T-helper 2 cell treated with Interferon-gamma antibody and Interleukin-4, amounts not matched to agents 5 μg/mL and 100 μg/mL, for 36 hours (primary cell): ENCODE results near the gene FAM53A.

Experiments used
- DNase-seq: peaks from one replicate; pipeline ENCODE4 v3.0.0; 2021; ENCODE audit warnings: low spot score
- H3K27ac Mint-ChIP-seq: one replicate; pipeline ENCODE4 v1.8.0; 2021; ENCODE audit warnings: mild to moderate bottlenecking, mixed read lengths
- H3K27me3 Mint-ChIP-seq: one replicate; pipeline ENCODE4 v1.8.0; 2021; ENCODE audit warnings: low read depth, mixed read lengths
- H3K36me3 Mint-ChIP-seq: one replicate; pipeline ENCODE4 v1.8.0; 2021; ENCODE audit warnings: low read depth, mixed read lengths
- H3K4me1 Mint-ChIP-seq: one replicate; pipeline ENCODE4 v1.8.0; 2021; ENCODE audit warnings: low read depth, mixed read lengths
- H3K4me3 Mint-ChIP-seq: one replicate; pipeline ENCODE4 v1.8.0; 2022; ENCODE audit warnings: mild to moderate bottlenecking, moderate library complexity, mixed read lengths
- H3K9me3 Mint-ChIP-seq: one replicate; pipeline ENCODE4 v1.8.0; 2021; ENCODE audit warnings: mixed read lengths

Gene FAM53A

GRCh38 chr4:1625600-1626138 lies 58.4 kb downstream of the FAM53A start:
- Mint-ChIP-seq H3K36me3 (no peaks in the 10 kb centered on the region), H3K27me3 (no peaks in the 10 kb centered on the region), H3K9me3 (no peaks in the 10 kb centered on the region), H3K4me1 (no peaks in the 10 kb centered on the region), H3K27ac (no peak overlapping the region), H3K4me3 (no peak overlapping the region)
- no peak for DNase-seq

- no peaks in the 10 kb centered on the region for H3K27me3 Mint-ChIP-seq
- H3K27ac Mint-ChIP-seq, result no peak overlapping the region
- no peaks in the 10 kb centered on the region for H3K9me3 Mint-ChIP-seq
- H3K4me3 Mint-ChIP-seq, result no peak overlapping the region
- no peak for DNase-seq
- H3K36me3 Mint-ChIP-seq, result no peaks in the 10 kb centered on the region
- H3K4me1 Mint-ChIP-seq, result no peaks in the 10 kb centered on the region
Observed at GRCh38 chr4:1624519-1624910, 59.6 kb downstream of the FAM53A start.

GRCh38 chr4:1623821-1624518 lies 60.1 kb downstream of the FAM53A start:
- Mint-ChIP-seq H3K36me3 (no peaks in the 10 kb centered on the region), H3K9me3 (no peaks in the 10 kb centered on the region), H3K4me3 (no peak overlapping the region), H3K27me3 (no peaks in the 10 kb centered on the region), H3K27ac (no peak overlapping the region), H3K4me1 (no peaks in the 10 kb centered on the region)
- no peak for DNase-seq

GRCh38 chr4:1623400-1623799 lies 60.7 kb downstream of the FAM53A start:
- H3K4me3 Mint-ChIP-seq, result no peak overlapping the region
- no peak for DNase-seq
- no peaks in the 10 kb centered on the region for H3K36me3 Mint-ChIP-seq
- no peaks in the 10 kb centered on the region for H3K4me1 Mint-ChIP-seq
- H3K27me3 Mint-ChIP-seq, result no peaks in the 10 kb centered on the region
- no peak overlapping the region for H3K27ac Mint-ChIP-seq
- no peaks in the 10 kb centered on the region for H3K9me3 Mint-ChIP-seq

- no peaks in the 10 kb centered on the region for H3K36me3 Mint-ChIP-seq
- no peak for DNase-seq
- H3K4me1 Mint-ChIP-seq, result no peaks in the 10 kb centered on the region
- no peak overlapping the region for H3K27ac Mint-ChIP-seq
- H3K9me3 Mint-ChIP-seq, result no peaks in the 10 kb centered on the region
- no peaks in the 10 kb centered on the region for H3K27me3 Mint-ChIP-seq
- no peak overlapping the region for H3K4me3 Mint-ChIP-seq
Observed at GRCh38 chr4:1622956-1623355, 61.2 kb downstream of the FAM53A start.

- DNase-seq, result no peak
- no peaks in the 10 kb centered on the region for H3K4me1 Mint-ChIP-seq
- H3K27me3 Mint-ChIP-seq, result no peaks in the 10 kb centered on the region
- no peak overlapping the region for H3K4me3 Mint-ChIP-seq
- H3K9me3 Mint-ChIP-seq, result no peaks in the 10 kb centered on the region
- no peaks in the 10 kb centered on the region for H3K36me3 Mint-ChIP-seq
- no peak overlapping the region for H3K27ac Mint-ChIP-seq
Observed at GRCh38 chr4:1622238-1622637, 61.9 kb downstream of the FAM53A start.

- no peak overlapping the region for H3K4me3 Mint-ChIP-seq
- H3K4me1 Mint-ChIP-seq, result no peaks in the 10 kb centered on the region
- DNase-seq, result no peak
- H3K36me3 Mint-ChIP-seq, result no peaks in the 10 kb centered on the region
- H3K9me3 Mint-ChIP-seq, result no peaks in the 10 kb centered on the region
- no peaks in the 10 kb centered on the region for H3K27me3 Mint-ChIP-seq
- no peak overlapping the region for H3K27ac Mint-ChIP-seq
Observed at GRCh38 chr4:1621526-1621925, 62.6 kb downstream of the FAM53A start.

- no peak for DNase-seq
Observed at GRCh38 chr4:1619151-1619672, 64.9 kb downstream of the FAM53A start.

GRCh38 chr4:1618438-1618837 lies 65.7 kb downstream of the FAM53A start:
- H3K36me3 Mint-ChIP-seq, result no peaks in the 10 kb centered on the region
- H3K27me3 Mint-ChIP-seq, result no peaks in the 10 kb centered on the region
- H3K4me3 Mint-ChIP-seq, result no peak overlapping the region
- no peak overlapping the region for H3K27ac Mint-ChIP-seq
- no peak for DNase-seq
- peaks cover 9% of the 10 kb centered on the region for H3K9me3 Mint-ChIP-seq
- H3K4me1 Mint-ChIP-seq, result peaks cover 5% of the 10 kb centered on the region

More at GRCh38 chr4:1619151-1619672, 64.9 kb downstream of the FAM53A start:
- Mint-ChIP-seq H3K9me3 (peaks cover 9% of the 10 kb centered on the region), H3K36me3 (no peaks in the 10 kb centered on the region), H3K27ac (no peak overlapping the region), H3K4me1 (peaks cover 5% of the 10 kb centered on the region), H3K27me3 (no peaks in the 10 kb centered on the region), H3K4me3 (no peak overlapping the region)

GRCh38 chr4:1616557-1616930 lies 67.6 kb downstream of the FAM53A start:
- Mint-ChIP-seq H3K4me1 (peaks cover 5% of the 10 kb centered on the region), H3K27ac (no peak overlapping the region), H3K9me3 (peaks cover 9% of the 10 kb centered on the region), H3K4me3 (no peak overlapping the region), H3K36me3 (no peaks in the 10 kb centered on the region), H3K27me3 (no peaks in the 10 kb centered on the region)
- DNase-seq, result no peak

- H3K4me3 Mint-ChIP-seq, result no peak overlapping the region
- no peaks in the 10 kb centered on the region for H3K27me3 Mint-ChIP-seq
- peaks cover 9% of the 10 kb centered on the region for H3K9me3 Mint-ChIP-seq
- no peak for DNase-seq
- H3K4me1 Mint-ChIP-seq, result peaks cover 5% of the 10 kb centered on the region
- no peak overlapping the region for H3K27ac Mint-ChIP-seq
- no peaks in the 10 kb centered on the region for H3K36me3 Mint-ChIP-seq
Observed at GRCh38 chr4:1615786-1616556, 68.1 kb downstream of the FAM53A start.

- H3K4me1 Mint-ChIP-seq, result peaks cover 5% of the 10 kb centered on the region
- peaks cover 9% of the 10 kb centered on the region for H3K9me3 Mint-ChIP-seq
- no peaks in the 10 kb centered on the region for H3K36me3 Mint-ChIP-seq
- H3K27me3 Mint-ChIP-seq, result no peaks in the 10 kb centered on the region
- peak overlapping the region; percentile 7 for H3K27ac Mint-ChIP-seq
- no peak overlapping the region for H3K4me3 Mint-ChIP-seq
- DNase-seq, result no peak
Observed at GRCh38 chr4:1614854-1615595, 69.1 kb downstream of the FAM53A start.

- no peaks in the 10 kb centered on the region for H3K27me3 Mint-ChIP-seq
- DNase-seq, result no peak
- no peak overlapping the region for H3K27ac Mint-ChIP-seq
- no peak overlapping the region for H3K4me3 Mint-ChIP-seq
- H3K4me1 Mint-ChIP-seq, result peaks cover 5% of the 10 kb centered on the region
- no peaks in the 10 kb centered on the region for H3K36me3 Mint-ChIP-seq
- peaks cover 9% of the 10 kb centered on the region for H3K9me3 Mint-ChIP-seq
Observed at GRCh38 chr4:1614502-1614853, 69.6 kb downstream of the FAM53A start.

- no peaks in the 10 kb centered on the region for H3K36me3 Mint-ChIP-seq
- DNase-seq, result no peak
- H3K4me1 Mint-ChIP-seq, result peaks cover 5% of the 10 kb centered on the region
- no peak overlapping the region for H3K4me3 Mint-ChIP-seq
- H3K27me3 Mint-ChIP-seq, result no peaks in the 10 kb centered on the region
- peaks cover 9% of the 10 kb centered on the region for H3K9me3 Mint-ChIP-seq
- H3K27ac Mint-ChIP-seq, result no peak overlapping the region
Observed at GRCh38 chr4:1614049-1614448, 70.1 kb downstream of the FAM53A start.
